GM19395 (cell line): ENCODE data around the gene NEDD9.

Source experiments
- ATAC-seq: cut with Tn5 transposase; IDR thresholded peaks from one replicate; pipeline ENCODE4 v1.9.1; 2021; ENCODE audit warnings: mild to moderate bottlenecking, moderate library complexity; ENCODE audit not compliant: unreplicated experiment

NEDD9 gene

GRCh38 chr6:11219400-11219834, 13.1 kb downstream of the NEDD9 start:
- ATAC-seq, result no peak

GRCh38 chr6:11218538-11219399, 13.7 kb downstream of the NEDD9 start:
- ATAC-seq, result no peak

GRCh38 chr6:11218102-11218442, 14.4 kb downstream of the NEDD9 start:
- ATAC-seq, result no peak

GRCh38 chr6:11217360-11218101, 14.9 kb downstream of the NEDD9 start:
- ATAC-seq, result no peak

GRCh38 chr6:11215773-11216172, 16.7 kb downstream of the NEDD9 start:
- no peak for ATAC-seq

GRCh38 chr6:11214901-11215300, 17.6 kb downstream of the NEDD9 start:
- no peak for ATAC-seq

- no peak for ATAC-seq
These were observed 18.2 kb downstream of the NEDD9 start for GRCh38 chr6:11214084-11214833.

- no peak for ATAC-seq
These were observed 18.9 kb downstream of the NEDD9 start for GRCh38 chr6:11213422-11214021.

GRCh38 chr6:11212664-11213063, 19.8 kb downstream of the NEDD9 start:
- ATAC-seq, result no peak

- no peak for ATAC-seq
These were observed 21.2 kb downstream of the NEDD9 start for GRCh38 chr6:11211254-11211653.

- no peak for ATAC-seq
These were observed 21.9 kb downstream of the NEDD9 start for GRCh38 chr6:11210386-11211138.

GRCh38 chr6:11209906-11210305, 22.6 kb downstream of the NEDD9 start:
- ATAC-seq, result no peak

- no peak for ATAC-seq
These were observed 23.1 kb downstream of the NEDD9 start for GRCh38 chr6:11209369-11209768.

- ATAC-seq, result no peak
These were observed 23.6 kb downstream of the NEDD9 start for GRCh38 chr6:11208854-11209253.

GRCh38 chr6:11208267-11208666, 24.2 kb downstream of the NEDD9 start:
- ATAC-seq, result no peak

- ATAC-seq, result no peak
These were observed 25.1 kb downstream of the NEDD9 start for GRCh38 chr6:11207199-11207968.

- ATAC-seq, result no peak
These were observed 25.9 kb downstream of the NEDD9 start for GRCh38 chr6:11206576-11206975.

- ATAC-seq, result no peak
These were observed 27.6 kb downstream of the NEDD9 start for GRCh38 chr6:11204794-11205366.

GRCh38 chr6:11204005-11204399, 28.5 kb downstream of the NEDD9 start:
- no peak for ATAC-seq
